Aorta (tissue), 5 donors: ENCODE measurements around the gene PLD4. TPM values are rescaled to one million over a fixed set of nuclear protein-coding genes. Genes with fewer than 3 reads are reported as not detected.
"Not testable (repeated sequence)": the region's sequence is repeated elsewhere in the genome, so short reads cannot be mapped to it uniquely, and the experiment has no call there.

Experiments used
- ATAC-seq: fragments of 200-7000 bp; cut with Tn5 transposase; one replicate; pipeline ENCODE4 v1.9.1; 2022; ENCODE audit warnings: moderate library complexity; ENCODE audit not compliant: low FRiP score
- DNase-seq, 2 donors: peaks; one replicate each; pipeline ENCODE4 v3.0.0-alpha.2; 2020
- H3K27ac ChIP-seq, 2 donors: one replicate each; pipeline ENCODE4 v1.5.1; 2013; ENCODE audit warnings: low read length in 2 of 2, mild to moderate bottlenecking in 2 of 2, moderate library complexity in 2 of 2, control low read depth in 1 of 2, inconsistent platforms in 1 of 2, low read depth in 1 of 2
- H3K27me3 ChIP-seq, 2 donors: one replicate each; pipeline ENCODE4 v1.6.1; 2013; ENCODE audit warnings: control low read depth in 1 of 2, low read length in 1 of 2, mild to moderate bottlenecking in 1 of 2, moderate library complexity in 1 of 2; ENCODE audit not compliant: insufficient read depth in 2 of 2, control insufficient read depth in 1 of 2
- H3K36me3 ChIP-seq, 2 donors: one replicate each; pipeline ENCODE4 v1.6.1; 2013; ENCODE audit warnings: control low read depth in 1 of 2, low read length in 1 of 2, mild to moderate bottlenecking in 1 of 2; ENCODE audit not compliant: insufficient read depth in 2 of 2, control insufficient read depth in 1 of 2
- H3K4me1 ChIP-seq, 2 donors: one replicate each; pipeline ENCODE4 v1.6.1; 2013; ENCODE audit warnings: low read length in 2 of 2, control low read depth in 1 of 2, mild to moderate bottlenecking in 1 of 2, moderate library complexity in 1 of 2; ENCODE audit not compliant: insufficient read depth in 2 of 2, control insufficient read depth in 1 of 2
- H3K4me3 ChIP-seq, 2 donors: one replicate each; pipeline ENCODE4 v1.5.1; 2013; ENCODE audit warnings: low read length in 2 of 2, control low read depth in 1 of 2, mild to moderate bottlenecking in 1 of 2
- H3K9me3 ChIP-seq: one replicate; pipeline ENCODE4 v1.6.1; 2013; ENCODE audit warnings: mild to moderate bottlenecking, low read length; ENCODE audit not compliant: control insufficient read depth
- WGBS, 2 donors: extraction: QIAGEN DNeasy Blood & Tissue Kit; methylation state at CpG; one replicate each; pipeline ENCODE4 v1.1.7; 2013; 5-methylcytosine and 5-hydroxymethylcytosine counted together
- intact Hi-C, 2 donors: fragments of 100-400 bp; cut with DNase I; formaldehyde crosslinking; loops; one replicate each; pipeline versions ENCODE4 v1.14.2 to v1.15.0; 2022
- polyA plus RNA-seq, 2 donors: library from polyadenylated mRNA; stranded (reverse); fragments of 200-250 nt; gene quantifications; one replicate each; pipeline ENCODE4 v1.2.3, GENCODE V29; 2013
- total RNA-seq, 2 donors: library from RNA; stranded (reverse); fragmentation: NEBNext Ultra II Directional; extraction: Animal tissue kit (Norgen Biotek cat#: 25700); gene quantifications; one replicate each; pipeline ENCODE4 v1.2.1, GENCODE V29; 2021
- donor health status: healthy with polysubstance abuse.
- donor health status: Bipolar disorder and iron deficiency.
- donor health status: DM: no; HTN: no; CAD: no.
- donor health status: DM: no; HTN: no; CAD: no.
- donor health status: DM: yes; HTN: yes; CAD: no.

Gene PLD4
- total and polyA plus RNA-seq, 4 donors = 0.38 to 1.7 (median 0.62) TPM; not detected in 1

- peak in 1 of 2 donors; percentile 39 for DNase-seq
- ATAC-seq = no peak
- intact Hi-C loops = no loop called here
- Histone ChIP-seq H3K36me3 (no peaks in the 10 kb centered on the region), H3K9me3 (no peaks in the 10 kb centered on the region), H3K4me1 (no peaks in the 10 kb centered on the region), H3K4me3 (no peak overlapping the region), H3K27me3 (no peaks in the 10 kb centered on the region), H3K27ac (no peak overlapping the region)
- 78% methylated on average over 3 of the region's 3 CpGs for WGBS, 2 donors
These were observed 16.0 kb downstream of the PLD4 start for GRCh38 chr14:104940526-104941150.

GRCh38 chr14:104941508-104942365, 17.1 kb downstream of the PLD4 start:
- no peaks in the 10 kb centered on the region for H3K36me3 ChIP-seq
- WGBS, 2 donors = 94% methylated on average over 26 of the region's 26 CpGs
- H3K9me3 ChIP-seq = no peaks in the 10 kb centered on the region
- H3K4me3 ChIP-seq = no peak overlapping the region
- no peak for ATAC-seq
- intact Hi-C loops = no loop called here
- H3K4me1 ChIP-seq = no peaks in the 10 kb centered on the region
- DNase-seq = peak; percentile 40 to 63
- H3K27me3 ChIP-seq = no peaks in the 10 kb centered on the region
- no peak overlapping the region for H3K27ac ChIP-seq

DNA sequence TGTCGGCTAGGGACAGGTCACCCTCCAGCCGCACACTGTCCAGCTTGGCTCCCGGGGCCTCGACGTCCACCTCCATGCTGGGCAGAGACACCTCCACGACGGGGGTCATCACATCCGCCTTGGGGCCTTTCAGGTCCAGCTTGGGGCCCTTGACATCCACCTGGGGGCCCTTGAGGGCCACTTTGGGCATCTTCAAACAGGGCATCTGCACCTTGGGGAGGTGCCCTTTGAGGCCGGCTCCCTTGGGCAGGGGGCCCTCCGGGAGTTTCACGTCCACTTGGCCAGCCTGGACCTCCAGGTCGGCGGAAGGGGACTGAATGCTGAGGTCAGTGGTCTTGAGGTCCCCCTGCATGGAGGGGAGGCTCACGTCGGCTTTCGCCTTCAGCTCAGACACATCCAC, 17.9 kb downstream of the PLD4 start:
- Histone ChIP-seq H3K9me3 (no peaks in the 10 kb centered on the region), H3K27ac (no peak overlapping the region), H3K4me3 (no peak overlapping the region), H3K36me3 (no peaks in the 10 kb centered on the region), H3K4me1 (no peaks in the 10 kb centered on the region), H3K27me3 (no peaks in the 10 kb centered on the region)
- WGBS, 2 donors = 94 to 95% methylated on average over 16 of the region's 16 CpGs
- intact Hi-C loops = no loop called here
- DNase-seq (peak in 1 of 2 donors; percentile 71), ATAC-seq (no peak)

DNA sequence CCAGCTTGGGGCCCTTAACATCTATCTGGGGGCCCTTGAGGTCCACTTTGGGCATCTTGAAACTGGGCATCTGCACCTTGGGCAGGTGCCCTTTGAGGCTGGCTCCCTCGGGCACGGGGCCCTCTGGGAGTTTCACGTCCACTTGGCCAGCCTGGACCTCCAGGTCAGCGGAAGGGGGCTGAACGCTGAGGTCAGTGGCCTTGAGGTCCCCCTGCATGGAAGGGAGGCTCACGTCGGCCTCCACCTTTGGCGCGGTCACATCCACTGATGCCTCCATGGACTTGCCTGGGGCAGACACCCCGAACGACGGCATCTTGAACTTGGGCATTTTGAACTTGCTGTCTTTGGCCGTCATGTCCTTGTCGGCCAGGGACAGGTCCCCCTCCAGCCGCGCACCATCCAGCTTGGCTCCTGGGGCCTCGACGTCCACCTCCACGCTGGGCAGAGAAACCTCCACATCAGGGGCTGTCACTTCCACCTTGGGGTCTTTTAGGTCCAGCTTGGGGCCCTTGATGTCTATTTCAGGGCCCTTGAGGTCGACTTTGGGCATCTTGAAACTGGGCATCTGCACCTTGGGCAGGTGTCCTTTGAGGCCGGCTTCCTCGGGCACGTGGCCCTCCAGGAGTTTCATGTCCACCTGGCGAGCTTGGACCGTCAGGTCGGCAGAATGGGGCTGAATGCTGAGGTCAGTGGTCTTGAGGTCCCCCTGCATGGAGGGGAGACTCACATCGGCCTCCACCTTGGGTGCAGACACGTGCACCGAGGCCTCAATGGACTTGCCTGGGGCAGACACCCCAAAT, 18.7 kb downstream of the PLD4 start:
- H3K27me3 ChIP-seq, H3K36me3 ChIP-seq, H3K4me1 ChIP-seq, H3K27ac ChIP-seq, intact Hi-C loops, H3K9me3 ChIP-seq, ATAC-seq, H3K4me3 ChIP-seq: not testable (repeated sequence)
- WGBS, 2 donors = 92 to 94% methylated on average over 28 to 29 of the region's 29 CpGs
- peak; percentile 44 to 67 for DNase-seq

DNA sequence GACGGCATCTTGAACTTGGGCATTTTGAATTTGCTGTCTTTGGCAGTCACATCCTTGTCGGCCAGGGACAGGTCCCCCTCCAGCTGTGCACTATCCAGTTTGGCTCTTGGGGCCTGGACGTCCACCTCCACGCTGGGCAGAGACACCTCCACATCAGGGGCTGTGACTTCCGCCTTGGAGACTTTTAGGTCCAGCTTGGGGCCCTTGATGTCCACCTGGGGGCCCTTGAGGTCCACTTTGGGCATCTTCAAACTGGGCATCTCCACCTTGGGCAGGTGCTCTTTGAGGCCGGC, 19.3 kb downstream of the PLD4 start:
- not testable (repeated sequence) for DNase-seq

DNA sequence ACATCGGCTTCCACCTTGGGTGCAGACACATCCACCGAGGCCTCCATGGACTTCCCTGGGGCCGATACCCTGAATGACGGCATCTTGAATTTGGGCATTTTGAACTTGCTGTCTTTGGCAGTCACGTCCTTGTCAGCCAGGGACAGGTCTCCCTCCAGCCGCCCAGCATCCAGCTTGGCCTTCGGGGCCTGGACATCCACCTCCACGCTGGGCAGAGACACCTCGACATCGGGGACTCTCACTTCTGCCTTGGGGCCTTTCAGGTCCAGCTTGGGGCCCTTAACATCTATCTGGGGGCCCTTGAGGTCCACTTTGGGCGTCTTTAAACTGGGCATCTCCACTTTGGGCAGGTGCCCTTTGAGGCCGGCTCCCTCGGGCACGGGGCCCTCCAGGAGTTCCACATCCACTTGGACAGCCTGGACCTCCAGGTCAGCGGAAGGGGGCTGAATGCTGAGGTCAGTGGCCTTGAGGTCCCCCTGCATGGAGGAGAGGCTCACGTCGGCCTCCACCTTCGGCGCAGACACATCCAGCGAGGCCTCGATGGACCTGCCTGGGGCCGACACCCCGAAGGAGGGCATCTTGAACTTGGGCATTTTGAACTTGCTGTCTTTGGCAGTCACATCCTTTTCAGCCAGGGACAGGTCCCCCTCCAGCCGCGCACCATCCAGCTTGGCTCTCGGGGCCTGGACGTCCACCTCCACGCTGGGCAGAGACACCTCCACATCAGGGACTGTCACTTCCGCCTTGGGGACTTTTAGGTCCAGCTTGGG, 19.9 kb downstream of the PLD4 start:
- WGBS, 2 donors = 92 to 93% methylated on average over 29 of the region's 29 CpGs
- H3K27me3 ChIP-seq, H3K4me3 ChIP-seq, intact Hi-C loops, H3K27ac ChIP-seq, H3K4me1 ChIP-seq, H3K36me3 ChIP-seq, ATAC-seq, H3K9me3 ChIP-seq: not testable (repeated sequence)
- peak; percentile 34 to 62 for DNase-seq

More for the DNA sequence above, 19.3 kb downstream of the PLD4 start:
- H3K9me3 ChIP-seq, H3K36me3 ChIP-seq, H3K27ac ChIP-seq, H3K4me3 ChIP-seq, intact Hi-C loops, H3K4me1 ChIP-seq, H3K27me3 ChIP-seq, ATAC-seq: not testable (repeated sequence)
- WGBS, 2 donors = 79 to 84% methylated on average over 6 of the region's 6 CpGs

DNA sequence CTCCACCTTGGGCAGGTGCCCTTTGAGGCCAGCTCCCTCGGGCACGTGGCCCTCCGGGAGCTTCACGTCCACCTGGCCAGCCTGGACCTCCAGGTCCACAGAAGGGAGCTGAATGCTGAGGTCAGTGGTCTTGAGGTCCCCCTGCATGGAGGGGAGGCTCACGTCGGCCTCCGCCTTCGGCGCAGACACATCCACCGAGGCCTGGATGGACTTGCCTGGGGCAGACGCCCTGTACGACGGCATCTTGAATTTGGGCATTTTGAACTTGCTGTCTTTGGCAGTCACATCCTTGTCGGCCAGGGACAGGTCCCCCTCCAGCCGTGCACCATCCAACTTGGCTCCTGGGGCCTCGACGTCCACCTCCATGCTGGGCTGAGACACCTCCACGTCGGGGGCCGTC, 20.6 kb downstream of the PLD4 start:
- DNase-seq = peak in 1 of 2 donors; percentile 26
- H3K27ac ChIP-seq, H3K9me3 ChIP-seq, H3K4me1 ChIP-seq, intact Hi-C loops, ATAC-seq, H3K27me3 ChIP-seq, H3K4me3 ChIP-seq, H3K36me3 ChIP-seq: not testable (repeated sequence)
- 89 to 92% methylated on average over 18 to 19 of the region's 20 CpGs for WGBS, 2 donors
